ENCODE data around the gene TEX11. TPM values are rescaled to one million over a fixed set of nuclear protein-coding genes. Genes with fewer than 3 reads are reported as not detected.

Gene TEX11
- total RNA-seq, 1 donor from 2014 or later: not detected

GRCh38 chrX:70494441-70494840 is 414.1 kb downstream of the TEX11 start:
- Mint-ChIP-seq H3K36me3 (ENCODE audit: low read depth, unreplicated experiment) (peaks cover 14% of the 10 kb centered on the region), H3K9me3 (ENCODE audit: unreplicated experiment) (no peaks in the 10 kb centered on the region), H3K4me1 (ENCODE audit: low read depth, unreplicated experiment) (no peaks in the 10 kb centered on the region), H3K27me3 (ENCODE audit: low read depth, unreplicated experiment) (no peaks in the 10 kb centered on the region), H3K27ac (ENCODE audit: unreplicated experiment) (peak overlapping the region; percentile 53), H3K4me3 (ENCODE audit: unreplicated experiment) (no peak overlapping the region)
- H3K9ac ChIP-seq (ENCODE audit: low read length): no peak overlapping the region
- H3K4me2 ChIP-seq (ENCODE audit: low read length): no peak overlapping the region
- no peaks in the 10 kb centered on the region for H3K79me2 ChIP-seq (ENCODE audit: insufficient read depth, low read length)
- no peaks in the 10 kb centered on the region for H4K20me1 ChIP-seq (ENCODE audit: insufficient read depth, low read length)
- no peaks in the 10 kb centered on the region for H3K36me3 ChIP-seq (ENCODE audit: insufficient read depth, low read length)
- no peak overlapping the region for H2AFZ ChIP-seq (ENCODE audit: low read depth, low read length)
- H3K4me1 ChIP-seq (ENCODE audit: insufficient read depth, low read length): no peaks in the 10 kb centered on the region
- no peak for TF ChIP-seq CTCF (IDR thresholded peaks at IDR 0.05; ENCODE audit: insufficient read depth, low read depth, low read length)
- TF ChIP-seq EZH2 (IDR thresholded peaks at IDR 0.05; ENCODE audit: insufficient read depth, low read length): no peak
- no peak overlapping the region for H3K4me3 ChIP-seq (ENCODE audit: insufficient read depth, low read depth, low read length)
- FAIRE-seq (no peak), DNase-seq (ENCODE audit: low read depth) (no peak)
- no peaks in the 10 kb centered on the region for H3K9me3 ChIP-seq (ENCODE audit: insufficient read depth, low read depth, low read length)
- no peak overlapping the region for H3K27ac ChIP-seq (ENCODE audit: low read depth, low read length)
- H3K27me3 ChIP-seq (ENCODE audit: insufficient read depth, low read length): no peaks in the 10 kb centered on the region

- no peaks in the 10 kb centered on the region for H4K20me1 ChIP-seq (ENCODE audit: insufficient read depth, low read length)
- no peak for TF ChIP-seq CTCF (IDR thresholded peaks at IDR 0.05; ENCODE audit: insufficient read depth, low read depth, low read length)
- TF ChIP-seq EZH2 (IDR thresholded peaks at IDR 0.05; ENCODE audit: insufficient read depth, low read length): no peak
Measured at GRCh38 chrX:70488856-70489255, 419.7 kb downstream of the TEX11 start.

GRCh38 chrX:70485466-70485865 is 423.0 kb downstream of the TEX11 start:
- H3K9ac ChIP-seq (ENCODE audit: low read length): no peak overlapping the region
- peaks cover 4% of the 10 kb centered on the region for H3K36me3 ChIP-seq (ENCODE audit: insufficient read depth, low read length)
- H3K27ac Mint-ChIP-seq (ENCODE audit: unreplicated experiment): no peak overlapping the region
- no peak for TF ChIP-seq CTCF (IDR thresholded peaks at IDR 0.05; ENCODE audit: insufficient read depth, low read depth, low read length)
- no peak for TF ChIP-seq EZH2 (IDR thresholded peaks at IDR 0.05; ENCODE audit: insufficient read depth, low read length)
- no peak for DNase-seq (ENCODE audit: low read depth)
- H3K4me3 ChIP-seq (ENCODE audit: insufficient read depth, low read depth, low read length): no peak overlapping the region
- H4K20me1 ChIP-seq (ENCODE audit: insufficient read depth, low read length): no peaks in the 10 kb centered on the region
- no peaks in the 10 kb centered on the region for H3K36me3 Mint-ChIP-seq (ENCODE audit: low read depth, unreplicated experiment)
- peaks cover 17% of the 10 kb centered on the region for H3K4me1 Mint-ChIP-seq (ENCODE audit: low read depth, unreplicated experiment)
- H3K27me3 Mint-ChIP-seq (ENCODE audit: low read depth, unreplicated experiment): no peaks in the 10 kb centered on the region
- H3K9me3 ChIP-seq (ENCODE audit: insufficient read depth, low read depth, low read length): no peaks in the 10 kb centered on the region
- H3K4me3 Mint-ChIP-seq (ENCODE audit: unreplicated experiment): no peak overlapping the region
- H3K27ac ChIP-seq (ENCODE audit: low read depth, low read length): no peak overlapping the region
- H3K79me2 ChIP-seq (ENCODE audit: insufficient read depth, low read length): no peaks in the 10 kb centered on the region
- no peak overlapping the region for H3K4me2 ChIP-seq (ENCODE audit: low read length)
- no peak overlapping the region for H2AFZ ChIP-seq (ENCODE audit: low read depth, low read length)
- H3K4me1 ChIP-seq (ENCODE audit: insufficient read depth, low read length): peaks cover 7% of the 10 kb centered on the region
- H3K9me3 Mint-ChIP-seq (ENCODE audit: unreplicated experiment): no peaks in the 10 kb centered on the region
- H3K27me3 ChIP-seq (ENCODE audit: insufficient read depth, low read length): no peaks in the 10 kb centered on the region
- no peak for FAIRE-seq

More at GRCh38 chrX:70488856-70489255, 419.7 kb downstream of the TEX11 start:
- H3K79me2 ChIP-seq (ENCODE audit: insufficient read depth, low read length): no peaks in the 10 kb centered on the region
- peaks cover 4% of the 10 kb centered on the region for H3K36me3 ChIP-seq (ENCODE audit: insufficient read depth, low read length)
- no peak overlapping the region for H3K4me3 ChIP-seq (ENCODE audit: insufficient read depth, low read depth, low read length)
- no peaks in the 10 kb centered on the region for H3K4me1 ChIP-seq (ENCODE audit: insufficient read depth, low read length)
- Mint-ChIP-seq H3K36me3 (ENCODE audit: low read depth, unreplicated experiment) (peaks cover 6% of the 10 kb centered on the region), H3K27me3 (ENCODE audit: low read depth, unreplicated experiment) (no peaks in the 10 kb centered on the region), H3K27ac (ENCODE audit: unreplicated experiment) (no peak overlapping the region), H3K4me3 (ENCODE audit: unreplicated experiment) (no peak overlapping the region), H3K9me3 (ENCODE audit: unreplicated experiment) (no peaks in the 10 kb centered on the region), H3K4me1 (ENCODE audit: low read depth, unreplicated experiment) (no peaks in the 10 kb centered on the region)
- no peaks in the 10 kb centered on the region for H3K27me3 ChIP-seq (ENCODE audit: insufficient read depth, low read length)
- DNase-seq (ENCODE audit: low read depth) (no peak), FAIRE-seq (no peak)
- no peaks in the 10 kb centered on the region for H3K9me3 ChIP-seq (ENCODE audit: insufficient read depth, low read depth, low read length)
- no peak overlapping the region for H2AFZ ChIP-seq (ENCODE audit: low read depth, low read length)
- H3K9ac ChIP-seq (ENCODE audit: low read length): no peak overlapping the region
- no peak overlapping the region for H3K4me2 ChIP-seq (ENCODE audit: low read length)
- no peak overlapping the region for H3K27ac ChIP-seq (ENCODE audit: low read depth, low read length)

All from astrocyte (in vitro differentiated cells and primary cell).